Measurements from ENCODE around the gene GNG4. TPM values are rescaled to one million over a fixed set of nuclear protein-coding genes. Genes with fewer than 3 reads are reported as not detected.

The GNG4 gene
- total RNA-seq, result 0.11 TPM in 1 of 2 replicates, not detected in the other

DNA sequence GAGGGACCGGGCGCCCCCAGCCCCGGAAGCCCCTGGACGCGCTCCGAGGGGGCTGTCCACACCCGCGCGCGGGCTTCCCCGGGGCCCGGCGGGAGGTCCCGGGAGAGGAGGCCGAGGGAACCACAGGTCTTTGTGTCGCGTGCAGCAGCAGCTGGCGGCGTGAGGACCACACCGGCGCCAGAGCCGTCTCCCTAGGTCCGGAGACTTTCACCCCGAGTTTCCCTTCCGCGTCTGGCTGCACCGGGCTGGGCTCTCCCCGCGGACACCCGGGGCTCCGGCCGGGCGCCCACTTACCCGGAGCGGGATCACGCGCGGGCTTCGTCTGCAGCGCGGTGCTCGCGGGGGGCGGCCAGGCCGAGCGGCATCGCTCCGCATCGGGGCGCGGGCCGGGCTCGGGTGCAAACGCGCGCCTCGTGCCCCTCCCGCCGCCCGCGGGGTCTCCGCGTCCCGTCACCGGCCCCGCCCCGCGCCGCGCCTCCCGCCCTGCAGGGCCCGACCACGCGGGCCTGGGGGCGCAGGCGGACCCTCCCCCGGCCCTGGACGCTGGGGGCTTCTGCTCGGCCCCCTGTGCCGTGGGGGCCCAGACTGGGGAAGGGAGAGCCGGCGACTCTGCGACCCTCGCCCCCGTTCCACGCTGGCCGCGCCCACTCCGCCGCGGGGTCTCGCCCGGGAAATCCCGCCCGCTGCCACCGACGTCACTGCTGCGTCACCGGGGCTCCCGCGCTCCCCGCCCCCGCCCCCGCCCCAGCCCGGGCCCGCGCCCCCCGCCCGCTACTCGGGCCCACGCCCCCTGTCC lies at the start of gene GNG4:
TSS of gene GNG4 (minus strand) at position 417 of the 796 bp plus-strand sequence. CDS start 65,946 bp downstream, outside the sequence.

DNA sequence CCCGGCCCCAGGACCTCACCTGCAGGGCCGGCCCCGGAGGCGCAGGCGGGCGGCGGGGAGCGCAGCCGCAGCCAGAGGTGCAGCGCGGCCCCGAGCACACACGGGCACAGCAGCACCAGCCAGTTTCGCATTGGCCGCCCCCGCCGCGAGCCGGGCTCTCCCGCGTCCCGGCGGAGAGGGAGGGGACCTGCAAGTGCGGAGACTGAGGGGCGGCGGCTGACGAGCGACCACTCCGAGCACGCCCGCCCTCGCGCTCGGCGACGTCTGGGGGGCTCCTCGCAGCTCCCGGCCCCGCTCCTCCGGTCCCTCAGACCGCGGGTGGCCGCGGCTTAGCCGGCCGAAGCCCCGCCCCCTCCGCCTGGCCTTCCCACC lies 145.5 kb downstream of the GNG4 start, which contains the start of gene B3GALNT2:
TSS of gene B3GALNT2 (minus strand) at position 331 of the 372 bp plus-strand sequence. CDS start at position 131, 200 bp downstream.

Small RNAs within 50 kb of the gene (small RNA-seq; reads per million reads assigned to genes)
- not detected for gene MTCO3P46
- not detected for gene MTND4LP21

Other genes with a start within 250 kb of the GNG4 start
- gene B3GALNT2, start 145.3 kb downstream of the GNG4 start, total RNA-seq, result 36.3 and 43.5 TPM in 2 replicates
- 45.1 and 45.5 TPM in 2 replicates for gene LYST, start 217.1 kb upstream of the GNG4 start, total RNA-seq